ENCODE measurements around the gene GABBR1.
"Not testable (repeated sequence)": the region's sequence is repeated elsewhere in the genome, so short reads cannot be mapped to it uniquely, and the experiment has no call there.

The GABBR1 gene

GRCh38 chr6:29632789-29633533, at the start of gene GABBR1:
TSS of gene GABBR1 (minus strand) at chr6:29633183. CDS start at chr6:29632385, 798 bp downstream.
- peak; percentile 51 for DNase-seq

- no peak for DNase-seq
Observed at GRCh38 chr6:29681811-29682210, 48.8 kb upstream of the GABBR1 start.

GRCh38 chr6:29680904-29681303, 47.9 kb upstream of the GABBR1 start, which contains the start of gene ZFP57:
TSS of gene ZFP57 (minus strand) at chr6:29681152. CDS start at chr6:29677003, 4,149 bp downstream.
- DNase-seq, result no peak

GRCh38 chr6:29680416-29680815, 47.4 kb upstream of the GABBR1 start:
- DNase-seq, result no peak

- no peak for DNase-seq
Observed at GRCh38 chr6:29679962-29680361, 47.0 kb upstream of the GABBR1 start.

- DNase-seq, result no peak
Observed at GRCh38 chr6:29678114-29678513, 45.1 kb upstream of the GABBR1 start.

- no peak for DNase-seq
Observed at GRCh38 chr6:29676981-29677601, 44.1 kb upstream of the GABBR1 start.

GRCh38 chr6:29675561-29675960, 42.6 kb upstream of the GABBR1 start:
- no peak for DNase-seq

- no peak for DNase-seq
Observed at GRCh38 chr6:29674008-29674407, 41.0 kb upstream of the GABBR1 start.

GRCh38 chr6:29673161-29673560, 40.2 kb upstream of the GABBR1 start:
- DNase-seq, result no peak

- not testable (repeated sequence) for DNase-seq
Observed at GRCh38 chr6:29672116-29672515, 39.1 kb upstream of the GABBR1 start.

GRCh38 chr6:29671026-29671425, 38.0 kb upstream of the GABBR1 start:
- no peak for DNase-seq

GRCh38 chr6:29667158-29667557, 34.2 kb upstream of the GABBR1 start:
- no peak for DNase-seq

- DNase-seq, result no peak
Observed at GRCh38 chr6:29666826-29667130, 33.8 kb upstream of the GABBR1 start.

- no peak for DNase-seq
Observed at GRCh38 chr6:29665942-29666825, 33.2 kb upstream of the GABBR1 start.

- no peak for DNase-seq
Observed at GRCh38 chr6:29663300-29664042, 30.5 kb upstream of the GABBR1 start.

GRCh38 chr6:29661502-29662141, 28.6 kb upstream of the GABBR1 start:
- not testable (repeated sequence) for DNase-seq

GRCh38 chr6:29661071-29661470, 28.1 kb upstream of the GABBR1 start:
- DNase-seq, result no peak

- DNase-seq, result no peak
Observed at GRCh38 chr6:29656798-29657197, 23.8 kb upstream of the GABBR1 start, which contains the start of gene MOG. TSS of gene MOG (plus strand) at chr6:29657092. CDS start at chr6:29657210, 118 bp downstream.

- no peak for DNase-seq
Observed at GRCh38 chr6:29656157-29656556, 23.2 kb upstream of the GABBR1 start.

GRCh38 chr6:29655658-29656057, 22.7 kb upstream of the GABBR1 start:
- no peak for DNase-seq

- DNase-seq, result peak; percentile 77
Observed at GRCh38 chr6:29653452-29654038, 20.6 kb upstream of the GABBR1 start.
